Activated CD4-positive, alpha-beta T cell treated with anti-CD3 and anti-CD28 coated beads, Interleukin-10, Interleukin-2, amounts not matched to agents 100 ng/mL and 50 ng/mL, durations not matched to agents 16 hours and 8 hours (primary cell): ENCODE data around the gene PEBP1.

ENCODE experiments used
- DNase-seq: peaks from one replicate; pipeline ENCODE4 v3.0.0-alpha.2; 2020

PEBP1 gene

DNA sequence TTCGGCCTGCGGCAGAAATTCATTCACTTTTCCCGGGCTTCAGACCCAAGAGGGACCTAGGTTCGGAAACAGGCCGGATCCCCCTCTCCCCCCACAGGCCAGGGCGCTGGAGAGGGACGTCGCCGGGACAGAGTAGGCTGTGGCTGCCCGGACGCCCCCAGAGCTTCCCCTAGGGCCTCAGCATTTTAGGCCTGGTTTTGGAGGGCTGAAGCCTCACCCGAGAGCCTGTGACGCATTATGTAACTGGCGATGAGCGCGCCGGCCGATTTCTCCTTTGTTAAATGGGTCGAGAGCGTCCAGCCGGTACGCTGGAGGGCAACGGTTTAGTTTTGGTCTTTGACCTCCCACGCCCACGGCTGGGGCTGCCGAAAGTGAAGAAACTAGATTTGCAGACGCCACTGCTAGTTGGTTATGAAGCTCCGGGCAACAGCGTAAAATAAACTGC is 657 bp downstream of the PEBP1 start:
- DNase-seq: peak; percentile 49

DNA sequence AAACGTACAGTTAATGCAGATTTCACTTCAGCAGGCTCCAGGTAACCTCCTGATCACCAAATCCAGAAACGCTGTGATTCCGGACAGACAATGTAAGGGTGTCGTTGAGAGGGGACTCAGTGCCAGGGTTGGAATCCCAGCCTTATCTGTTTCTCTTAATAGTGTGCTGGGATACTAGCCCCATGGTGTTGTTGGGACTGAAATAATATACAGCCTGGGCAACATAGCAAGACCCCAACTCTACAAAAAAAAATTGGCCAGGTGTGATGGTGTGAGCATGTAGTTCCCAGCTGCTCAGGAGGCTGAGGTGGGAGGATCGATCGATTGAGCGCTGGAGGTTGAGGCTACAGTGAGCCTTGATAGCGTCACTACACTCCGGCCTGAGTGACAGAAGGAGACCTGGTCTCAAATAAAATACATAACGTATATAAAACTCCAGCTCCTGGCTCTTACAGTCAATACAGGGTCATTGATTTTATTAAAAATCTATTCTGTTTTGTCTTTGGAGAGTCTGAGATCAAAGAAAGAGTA is 1.3 kb downstream of the PEBP1 start:
- DNase-seq: no peak

DNA sequence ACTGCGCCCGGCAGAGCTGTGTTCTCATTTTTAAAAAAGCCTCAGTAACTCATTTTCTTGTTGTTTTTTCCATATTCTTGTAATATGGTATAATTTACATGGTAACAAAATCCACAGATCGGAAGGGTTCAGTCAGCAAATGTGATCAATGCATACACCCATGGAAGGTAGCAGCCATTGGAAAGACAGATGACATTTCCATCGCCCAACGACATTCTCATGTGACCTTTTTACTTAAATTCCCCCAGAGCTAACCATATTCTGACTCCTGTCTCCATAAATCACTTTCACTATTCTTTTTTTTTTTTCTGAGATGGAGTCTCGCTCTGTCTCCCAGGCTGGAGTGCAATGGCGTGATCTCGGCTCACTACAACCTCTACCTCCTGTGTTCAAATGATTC is 4.9 kb downstream of the PEBP1 start:
- DNase-seq: no peak

DNA sequence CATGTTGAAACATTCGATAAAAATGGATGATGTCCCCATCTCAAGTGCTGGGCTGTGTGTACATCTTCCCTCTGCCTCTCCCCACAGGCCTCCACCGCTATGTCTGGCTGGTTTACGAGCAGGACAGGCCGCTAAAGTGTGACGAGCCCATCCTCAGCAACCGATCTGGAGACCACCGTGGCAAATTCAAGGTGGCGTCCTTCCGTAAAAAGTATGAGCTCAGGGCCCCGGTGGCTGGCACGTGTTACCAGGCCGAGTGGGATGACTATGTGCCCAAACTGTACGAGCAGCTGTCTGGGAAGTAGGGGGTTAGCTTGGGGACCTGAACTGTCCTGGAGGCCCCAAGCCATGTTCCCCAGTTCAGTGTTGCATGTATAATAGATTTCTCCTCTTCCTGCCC is 8.6 kb downstream of the PEBP1 start:
- no peak for DNase-seq

DNA sequence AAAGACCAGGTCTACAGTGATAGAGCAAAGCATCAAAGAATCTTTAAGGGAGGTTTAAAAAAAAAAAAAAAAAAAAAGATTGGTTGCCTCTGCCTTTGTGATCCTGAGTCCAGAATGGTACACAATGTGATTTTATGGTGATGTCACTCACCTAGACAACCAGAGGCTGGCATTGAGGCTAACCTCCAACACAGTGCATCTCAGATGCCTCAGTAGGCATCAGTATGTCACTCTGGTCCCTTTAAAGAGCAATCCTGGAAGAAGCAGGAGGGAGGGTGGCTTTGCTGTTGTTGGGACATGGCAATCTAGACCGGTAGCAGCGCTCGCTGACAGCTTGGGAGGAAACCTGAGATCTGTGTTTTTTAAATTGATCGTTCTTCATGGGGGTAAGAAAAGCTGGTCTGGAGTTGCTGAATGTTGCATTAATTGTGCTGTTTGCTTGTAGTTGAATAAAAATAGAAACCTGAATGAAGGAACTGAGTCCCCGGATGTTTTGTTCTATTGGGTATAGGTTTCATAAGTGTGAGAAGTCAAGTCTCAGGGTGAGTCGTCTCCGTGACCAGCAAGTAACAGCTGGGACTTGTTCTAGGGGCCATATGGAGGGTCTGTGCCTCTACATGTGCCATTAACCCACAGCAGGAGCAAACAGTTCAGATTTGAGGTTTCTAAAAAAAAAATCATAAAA is 9.3 kb downstream of the PEBP1 start:
- DNase-seq: no peak

DNA sequence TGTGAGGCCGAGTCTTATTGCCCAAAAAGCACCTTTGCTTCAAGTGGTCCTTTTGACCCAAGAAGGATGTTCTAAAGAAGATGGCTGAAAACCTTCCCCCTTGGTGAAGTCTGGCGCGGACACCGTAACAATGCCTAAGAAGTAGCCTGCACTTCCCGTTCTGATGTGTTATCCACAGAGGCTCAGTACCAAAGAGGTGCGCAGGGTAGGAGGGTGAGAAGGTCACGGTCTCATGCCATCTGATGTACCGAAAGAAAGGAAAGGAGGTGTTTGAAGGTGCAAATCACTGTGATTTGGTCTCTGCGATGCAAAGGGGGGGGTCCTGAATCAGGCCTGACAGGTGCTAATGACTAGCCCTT is 9.9 kb downstream of the PEBP1 start:
- no peak for DNase-seq

DNA sequence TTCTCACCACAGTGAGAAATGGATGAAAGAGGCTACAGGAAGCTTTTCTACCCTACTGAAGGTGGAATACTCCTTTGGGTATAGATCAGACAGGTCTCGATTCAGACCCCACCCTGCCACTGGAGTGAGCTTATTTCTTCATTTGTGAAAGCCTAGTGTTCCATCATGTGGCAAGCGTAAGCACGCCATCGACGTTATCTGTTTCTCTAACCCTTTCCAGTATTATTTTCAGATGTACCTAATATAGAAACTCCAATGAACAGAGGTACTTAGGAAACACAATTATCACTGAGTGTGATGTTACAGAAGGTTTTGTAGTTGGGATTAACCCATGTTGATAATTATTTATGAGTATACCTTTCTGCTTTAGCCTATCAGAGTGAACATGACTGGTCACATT is 12.4 kb downstream of the PEBP1 start:
- no peak for DNase-seq

DNA sequence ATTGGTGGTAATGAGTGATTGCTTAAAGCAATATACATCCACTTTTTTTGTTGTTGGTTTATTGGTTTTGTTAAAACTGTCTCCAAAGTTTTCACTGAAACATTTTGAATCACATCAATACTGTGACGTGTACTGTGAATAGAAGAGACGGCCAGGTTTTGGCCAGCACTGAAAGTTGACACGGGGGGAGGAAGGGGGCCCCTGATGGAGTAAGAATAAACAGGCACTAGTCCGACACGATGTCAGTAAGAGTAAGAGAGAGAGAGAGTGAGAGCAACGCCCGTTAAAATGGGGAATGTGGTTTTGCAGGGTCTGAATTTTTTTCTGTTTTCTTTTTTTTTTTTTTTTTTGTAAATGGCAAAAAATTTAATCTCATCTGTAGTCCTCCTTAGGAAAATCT is 14.7 kb downstream of the PEBP1 start:
- no peak for DNase-seq

DNA sequence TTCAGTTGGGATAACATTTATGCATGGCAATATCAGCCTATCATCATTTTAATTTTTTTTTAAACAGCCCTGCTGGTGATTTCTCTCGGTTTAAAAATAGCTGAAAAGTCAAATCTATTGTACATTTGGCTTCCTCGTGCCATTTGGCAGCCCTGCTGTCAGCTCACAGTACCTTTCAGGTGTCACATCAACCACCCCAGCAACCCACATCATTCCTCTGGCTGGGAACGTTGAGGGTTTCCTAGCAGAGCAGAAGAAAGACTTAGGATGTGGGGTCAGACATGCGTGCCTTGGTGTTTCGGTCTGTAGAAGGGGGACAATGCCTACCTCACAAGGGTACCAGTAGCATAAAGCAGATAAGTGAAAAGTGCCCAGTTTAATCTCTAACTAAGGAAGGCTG is 15.8 kb downstream of the PEBP1 start:
- no peak for DNase-seq

DNA sequence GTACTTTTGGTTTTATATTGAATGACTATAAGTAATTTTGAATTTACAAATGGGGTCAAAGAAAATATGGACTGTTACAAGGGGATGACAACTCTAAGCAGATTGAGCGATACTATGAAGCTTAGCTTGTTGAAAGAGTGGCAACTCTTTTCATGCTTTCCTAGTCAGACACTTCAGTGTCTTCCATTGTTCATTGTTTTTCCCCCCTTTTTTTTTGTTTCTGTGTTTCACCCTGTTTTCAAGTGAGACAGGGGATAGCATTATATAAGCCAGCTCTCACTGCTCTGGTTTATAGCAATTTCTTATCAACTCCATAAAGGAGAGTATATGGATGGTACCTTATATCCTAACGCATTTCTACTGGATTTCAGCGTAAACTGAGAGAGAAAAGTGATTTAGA is 24.6 kb downstream of the PEBP1 start:
- DNase-seq: no peak

DNA sequence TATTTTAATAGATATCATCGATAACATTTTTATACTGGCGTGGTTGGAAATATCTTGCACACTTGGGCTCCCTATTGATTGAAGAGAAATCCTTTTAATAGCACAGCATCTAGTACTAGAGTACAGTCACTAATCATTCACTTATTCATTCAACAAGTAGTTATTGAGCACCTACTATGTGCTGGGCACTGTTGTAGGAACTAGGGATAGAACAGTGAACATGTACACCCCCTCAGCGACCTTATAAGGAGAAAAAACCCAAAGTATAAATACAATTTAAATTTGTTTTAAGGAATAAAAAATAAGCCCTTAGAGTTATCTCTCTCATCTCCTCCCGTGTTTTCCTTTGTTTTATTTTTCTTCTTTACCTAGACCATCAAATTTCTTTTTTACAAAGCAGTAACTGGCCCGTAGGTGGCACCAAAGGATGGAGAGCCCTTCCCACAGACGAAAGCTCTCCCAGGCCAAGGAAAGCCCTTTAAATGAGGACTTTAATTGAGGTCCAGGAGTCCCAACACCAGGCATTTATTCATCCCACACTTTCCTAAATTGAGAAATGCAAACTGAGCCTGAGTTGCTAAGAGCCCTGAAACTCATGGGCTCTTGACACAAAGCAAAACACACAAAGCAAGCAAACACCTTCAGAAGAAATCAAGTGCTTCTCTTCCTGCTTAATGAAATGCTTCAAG is 29.0 kb downstream of the PEBP1 start:
- DNase-seq: peak; percentile 13

DNA sequence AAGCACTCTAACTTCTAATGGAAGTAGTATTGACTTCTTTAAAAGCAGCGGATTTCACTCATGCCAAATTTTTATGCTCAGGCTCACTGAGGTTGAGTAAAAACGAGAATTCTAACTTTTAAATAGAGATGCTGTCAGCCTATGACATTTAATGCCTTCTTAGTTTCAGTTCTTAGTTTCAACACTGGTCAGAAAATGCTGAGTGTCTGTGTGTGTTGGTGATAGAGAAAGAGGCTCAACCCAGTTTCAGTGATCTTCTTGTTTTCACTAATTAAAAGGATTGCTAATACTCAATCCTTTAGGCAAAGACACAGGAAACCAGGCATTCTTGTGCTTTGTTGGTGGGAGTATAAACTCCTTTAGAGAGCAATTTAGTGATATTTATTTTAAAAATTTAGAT is 31.0 kb downstream of the PEBP1 start:
- peak; percentile 83 for DNase-seq

DNA sequence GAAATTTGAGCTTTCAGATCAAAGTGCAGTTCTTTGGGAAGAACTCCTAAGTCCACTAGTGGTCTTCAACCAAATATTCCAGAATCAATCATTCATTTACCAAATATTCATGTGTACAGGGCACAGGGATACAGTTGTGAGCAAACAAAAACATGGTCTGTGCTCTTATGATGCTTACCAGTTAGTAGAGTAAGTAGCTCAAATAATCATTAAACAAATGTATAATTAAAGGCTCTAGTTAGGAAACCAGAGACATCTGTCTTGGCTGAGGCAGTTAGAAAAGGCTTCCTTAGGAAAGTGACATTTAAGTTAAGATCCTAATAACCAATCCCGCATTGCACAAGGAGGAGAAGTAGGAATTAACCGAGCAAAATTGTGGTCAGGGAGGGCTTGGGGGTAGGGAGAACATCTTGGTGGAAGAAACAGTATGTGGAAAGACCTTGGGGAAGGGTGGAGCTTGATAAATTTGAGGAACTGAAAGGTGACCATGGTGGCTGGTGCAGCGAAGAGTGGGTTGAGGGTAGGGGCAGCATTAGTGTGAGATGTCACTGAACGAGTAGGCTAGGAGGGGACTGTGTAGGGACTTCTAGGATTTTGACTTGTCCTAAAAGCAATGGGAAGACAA is 40.0 kb downstream of the PEBP1 start:
- DNase-seq: no peak

DNA sequence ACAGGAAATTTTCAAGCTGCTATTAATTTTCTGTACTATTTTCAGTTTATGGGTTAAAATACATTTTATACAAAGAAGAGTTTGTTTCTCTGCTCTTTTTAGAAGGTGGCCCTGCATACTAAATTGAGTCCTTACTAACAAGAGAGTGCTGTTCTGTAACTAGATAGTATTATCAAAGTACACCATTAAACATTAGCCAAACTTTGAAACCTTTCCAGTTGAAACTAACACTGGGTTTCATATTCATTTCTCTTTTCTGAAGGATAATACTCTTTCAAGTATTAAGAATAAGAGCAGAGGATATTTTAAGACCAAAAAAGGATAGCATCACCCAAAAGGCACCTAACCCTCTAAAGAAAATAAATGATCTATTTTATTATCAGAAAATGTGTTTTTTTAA is 47.2 kb downstream of the PEBP1 start:
- DNase-seq: no peak

DNA sequence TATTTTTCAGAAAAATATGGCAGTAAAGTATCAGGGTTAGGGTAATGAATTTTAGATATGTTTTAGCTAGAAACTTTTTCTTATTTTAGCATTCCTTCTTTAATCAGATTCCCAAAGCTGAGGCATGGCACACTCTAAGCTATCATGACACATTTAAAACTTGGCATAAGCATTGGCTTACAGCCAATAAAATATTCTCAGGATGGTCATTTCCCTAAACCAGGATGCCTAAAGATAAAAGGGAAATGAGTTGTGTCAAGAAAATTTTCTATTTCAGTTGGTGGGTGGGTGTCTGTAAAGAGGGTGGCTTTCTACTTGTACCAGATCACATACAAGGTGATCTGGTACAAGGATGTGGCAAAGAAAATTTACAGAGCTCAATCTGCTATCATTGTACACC is 47.8 kb downstream of the PEBP1 start:
- DNase-seq: no peak

DNA sequence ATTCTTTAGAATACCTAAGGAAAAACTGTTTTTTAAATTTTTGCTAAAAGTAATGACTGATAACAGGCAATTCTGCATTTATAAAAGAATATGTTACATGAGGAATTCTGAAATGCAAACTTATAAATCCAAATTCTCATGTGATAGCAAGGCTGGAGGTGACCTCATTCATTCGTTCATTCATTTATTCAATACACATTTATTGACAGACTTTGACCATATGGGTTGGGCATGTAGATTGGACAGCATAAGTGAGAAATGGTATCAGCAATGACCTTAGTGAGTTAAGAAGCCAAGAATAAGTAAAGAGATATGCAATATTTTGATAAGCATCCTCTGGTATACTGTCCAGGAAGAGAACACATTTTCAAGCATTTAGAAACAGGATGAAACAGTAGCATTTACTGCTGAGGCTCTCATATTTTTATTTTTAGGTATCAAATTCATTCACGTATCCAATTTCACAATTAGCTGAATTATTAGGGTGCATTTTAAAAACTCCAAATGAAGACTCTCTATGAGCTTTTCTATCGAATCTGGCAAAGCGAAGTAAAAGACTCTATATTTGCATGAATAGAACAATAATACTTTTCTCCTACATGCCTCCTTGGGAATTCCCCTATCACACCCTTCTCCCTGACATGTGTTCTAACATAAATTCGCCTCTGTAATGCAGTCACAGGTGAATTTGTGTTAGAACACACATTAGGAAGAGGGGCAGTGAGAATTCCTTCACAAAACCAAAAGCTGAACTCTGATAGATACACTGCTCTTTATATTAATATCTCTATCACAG is 49.9 kb downstream of the PEBP1 start:
- no peak for DNase-seq

DNA sequence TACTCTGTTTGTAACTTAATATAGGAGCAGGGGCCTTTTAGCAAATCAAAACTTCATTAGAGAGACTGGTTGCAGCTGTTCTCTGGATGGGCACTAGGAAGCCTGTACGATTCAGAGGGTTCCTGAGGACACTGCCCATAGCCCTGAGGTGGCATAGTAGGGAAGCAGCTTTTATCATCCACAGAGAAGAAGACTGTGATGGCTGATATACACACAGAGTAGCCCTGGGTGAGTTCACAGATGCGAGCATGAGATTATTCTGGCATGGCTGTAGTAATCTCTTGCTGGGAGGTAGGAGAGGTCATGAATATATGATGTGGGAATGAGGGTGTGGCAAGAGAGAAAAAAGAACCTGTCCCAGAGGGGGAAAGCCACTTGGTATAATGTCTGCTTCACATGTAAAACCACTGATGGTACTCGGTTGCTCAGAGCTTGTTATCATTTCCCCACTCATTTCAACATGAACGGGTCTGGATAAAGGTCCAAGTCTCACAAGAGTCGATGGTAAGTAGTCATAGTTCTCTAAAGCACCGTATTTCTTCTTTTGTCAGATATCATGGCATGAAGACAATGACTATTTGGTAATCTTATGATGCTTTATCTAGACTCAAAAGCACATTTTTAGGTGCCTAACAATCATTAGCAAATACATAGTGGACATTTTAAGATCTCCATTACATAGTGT is 52.0 kb downstream of the PEBP1 start:
- DNase-seq: no peak

DNA sequence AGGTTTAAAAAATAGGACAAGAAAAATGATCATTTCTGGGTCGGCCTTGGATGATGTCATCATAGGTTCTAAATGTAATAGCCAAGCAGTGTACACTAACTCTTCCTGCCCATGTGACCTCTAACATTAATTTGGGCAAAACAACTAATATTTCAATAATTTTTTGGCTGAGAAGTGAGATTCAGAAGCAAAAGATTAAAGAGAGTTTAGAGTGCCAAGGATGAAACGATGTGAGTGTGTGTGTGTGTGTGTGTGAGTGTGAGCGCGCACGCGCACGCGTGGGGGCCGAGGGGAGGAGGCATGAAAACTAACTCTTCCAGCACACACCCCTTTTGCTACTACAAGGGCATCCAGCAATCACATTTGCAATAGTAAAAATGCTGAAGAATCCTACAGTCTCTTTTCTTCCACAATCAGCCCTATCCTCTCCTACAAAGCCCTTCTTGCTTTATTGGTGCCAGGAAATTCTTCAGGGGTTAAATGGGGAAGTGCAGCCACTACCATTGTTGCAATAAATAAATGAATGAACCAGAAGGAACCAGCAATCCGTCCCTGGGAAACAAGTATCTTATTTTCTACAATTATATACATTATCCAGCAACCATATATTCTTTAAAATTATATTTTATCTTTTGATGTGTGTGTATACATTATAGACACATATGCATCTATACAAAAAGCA is 52.9 kb downstream of the PEBP1 start:
- DNase-seq: no peak

DNA sequence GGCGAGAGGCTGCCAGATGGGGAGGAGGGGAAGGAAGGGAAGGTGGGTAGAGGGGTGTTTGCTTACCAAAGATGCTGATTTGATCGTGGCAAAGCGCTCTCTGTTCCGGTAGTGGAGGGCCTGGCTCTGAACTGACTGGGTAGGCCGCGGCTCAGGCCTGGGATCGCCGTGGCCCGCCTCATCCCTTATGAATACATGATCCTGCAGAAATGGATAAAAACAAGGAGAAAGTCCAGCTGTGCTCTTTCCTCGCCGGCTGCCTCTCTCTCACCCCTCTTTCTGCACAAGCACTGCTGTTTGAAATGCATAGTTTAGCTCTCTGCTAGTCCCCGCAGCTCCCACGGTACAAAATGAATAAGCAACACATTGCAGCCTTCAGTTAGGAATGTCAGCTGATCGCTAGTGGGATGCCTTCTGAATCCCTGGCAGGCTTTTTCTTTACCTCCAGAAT is 53.8 kb downstream of the PEBP1 start:
- DNase-seq: no peak

DNA sequence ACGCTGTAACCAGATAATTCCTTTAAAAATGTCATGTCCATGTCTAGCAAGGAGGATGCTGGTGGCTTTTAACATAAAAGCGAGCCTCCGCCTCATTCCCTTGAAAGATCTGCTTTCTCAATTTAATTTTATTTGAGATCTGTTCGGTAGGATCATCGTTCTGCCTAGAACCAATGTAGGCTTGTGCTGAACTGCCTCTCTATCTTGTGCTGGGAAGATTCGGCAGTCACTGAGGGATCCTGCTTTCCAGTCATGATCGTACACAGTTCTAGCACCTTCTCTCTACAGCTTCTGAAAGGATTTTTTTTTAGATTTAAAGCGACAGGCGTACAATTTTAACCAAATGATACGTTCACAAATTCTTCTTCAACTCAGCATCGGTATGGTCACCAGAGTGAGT is 54.3 kb downstream of the PEBP1 start:
- DNase-seq: no peak

DNA sequence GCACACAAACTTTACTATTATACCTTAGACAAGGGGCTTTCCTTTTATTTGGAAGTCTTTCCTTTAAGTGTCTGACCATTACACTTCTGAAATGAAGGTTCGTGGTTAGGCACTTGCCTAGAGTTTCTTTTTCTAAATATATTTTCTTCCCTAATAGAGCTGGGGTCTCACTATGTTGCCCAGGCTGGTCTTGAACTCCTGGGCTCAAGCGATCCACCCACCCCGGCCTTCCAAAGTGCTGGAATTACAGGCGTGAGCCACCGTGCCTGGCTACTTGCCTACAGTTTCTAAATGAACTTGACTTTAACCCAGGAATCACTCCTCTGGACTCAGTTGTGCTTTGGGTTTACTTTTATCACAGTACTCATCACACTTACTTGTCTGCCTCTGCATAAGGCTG is 57.6 kb downstream of the PEBP1 start:
- no peak for DNase-seq

DNA sequence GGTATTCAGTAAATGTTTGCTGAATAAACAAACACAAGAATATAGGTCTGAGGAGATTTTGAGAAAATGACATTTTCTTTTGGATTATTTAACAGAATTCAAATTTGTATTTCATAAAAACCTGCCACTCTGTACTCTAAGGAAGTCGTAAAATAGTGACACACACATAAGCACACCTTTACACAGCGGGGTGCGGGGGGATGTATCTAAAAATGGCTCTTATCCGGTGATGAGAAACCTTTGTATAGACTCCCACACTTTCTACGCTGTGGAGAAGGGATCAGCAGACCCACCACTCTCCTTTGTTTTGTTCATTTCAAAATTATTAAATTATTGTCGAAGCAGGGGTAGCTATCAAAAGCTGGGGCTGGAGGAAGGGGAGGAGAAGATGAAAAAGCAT is 58.0 kb downstream of the PEBP1 start:
- DNase-seq: no peak
